Islet of Langerhans (tissue), 1 donor: ENCODE measurements around the gene MFAP3L.

Experiments
- FAIRE-seq: peaks from one replicate; lab custom pipeline; 2011; peaks lifted over from hg19 to GRCh38; lab: Jason Lieb, UNC

The MFAP3L gene

GRCh38 chr4:170017252-170017651 lies 8.9 kb downstream of the MFAP3L start:
- FAIRE-seq: no peak

- no peak for FAIRE-seq
These were observed 10.9 kb downstream of the MFAP3L start for GRCh38 chr4:170015285-170015684.

GRCh38 chr4:170014359-170015011 lies 11.7 kb downstream of the MFAP3L start:
- no peak for FAIRE-seq

- no peak for FAIRE-seq
These were observed 13.6 kb downstream of the MFAP3L start for GRCh38 chr4:170012629-170012958.

- FAIRE-seq: no peak
These were observed 14.1 kb downstream of the MFAP3L start for GRCh38 chr4:170011921-170012628.

- no peak for FAIRE-seq
These were observed 16.9 kb downstream of the MFAP3L start for GRCh38 chr4:170009291-170009690.

- no peak for FAIRE-seq
These were observed 17.4 kb downstream of the MFAP3L start for GRCh38 chr4:170008801-170009200.

- FAIRE-seq: no peak
These were observed 17.8 kb downstream of the MFAP3L start for GRCh38 chr4:170008371-170008770.

GRCh38 chr4:170007113-170007512 lies 19.1 kb downstream of the MFAP3L start:
- no peak for FAIRE-seq

GRCh38 chr4:170005472-170005871 lies 20.7 kb downstream of the MFAP3L start:
- no peak for FAIRE-seq

GRCh38 chr4:170004651-170005295 lies 21.4 kb downstream of the MFAP3L start:
- no peak for FAIRE-seq

GRCh38 chr4:170003071-170004070 lies 22.8 kb downstream of the MFAP3L start:
- FAIRE-seq: no peak

GRCh38 chr4:170001745-170002267 lies 24.4 kb downstream of the MFAP3L start:
- FAIRE-seq: no peak

GRCh38 chr4:170001011-170001744 lies 25.0 kb downstream of the MFAP3L start:
- no peak for FAIRE-seq

- FAIRE-seq: no peak
These were observed 26.3 kb downstream of the MFAP3L start for GRCh38 chr4:169999923-170000322.

GRCh38 chr4:169998981-169999380 lies 27.2 kb downstream of the MFAP3L start:
- FAIRE-seq: no peak

GRCh38 chr4:169996379-169997240 lies 29.6 kb downstream of the MFAP3L start:
- FAIRE-seq: no peak

GRCh38 chr4:169993531-169993930 lies 32.7 kb downstream of the MFAP3L start:
- no peak for FAIRE-seq

GRCh38 chr4:169988252-169988651 lies 37.9 kb downstream of the MFAP3L start:
- FAIRE-seq: no peak
